BE2C (cell line): ENCODE results near the gene MCU.

ENCODE experiments used
- DNase-seq: peaks from one replicate; pipeline ENCODE4 v3.0.0-alpha.2; 2020
- H3K27me3 ChIP-seq: fragments of 250-450 bp; sonication (Bioruptor Pico); 2 replicates; pipeline ENCODE4 v1.5.1; 2020; ENCODE audit warnings: mild to moderate bottlenecking
- H3K36me3 ChIP-seq: fragments of 250-450 bp; sonication (Bioruptor Pico); 2 replicates; pipeline ENCODE4 v1.5.1; 2020; ENCODE audit warnings: mild to moderate bottlenecking
- H3K4me1 ChIP-seq: fragments of 250-450 bp; sonication (Bioruptor Pico); 2 replicates; pipeline ENCODE4 v1.5.1; 2020
- H3K4me3 ChIP-seq: 2 replicates; pipeline ENCODE4 v1.5.1; 2011; ENCODE audit warnings: low read depth, low read length
- H3K9me3 ChIP-seq: fragments of 250-450 bp; sonication (Bioruptor Pico); 2 replicates; pipeline ENCODE4 v1.5.1; 2020
- CTCF ChIP-seq: IDR thresholded peaks from 2 replicates; pipeline ENCODE4 v1.5.1; 2012; ENCODE audit warnings: mild to moderate bottlenecking, low read depth, low read length

The MCU gene

GRCh38 chr10:72832701-72833100, 140.8 kb downstream of the MCU start:
- no peak for DNase-seq
- Histone ChIP-seq H3K9me3 (no peaks in the 10 kb centered on the region), H3K36me3 (no peaks in the 10 kb centered on the region), H3K4me1 (no peaks in the 10 kb centered on the region; the same call in none of the 2 replicates), H3K4me3 (no peak overlapping the region), H3K27me3 (no peaks in the 10 kb centered on the region)
- TF ChIP-seq CTCF = no peak

GRCh38 chr10:72834183-72834825, 142.4 kb downstream of the MCU start:
- Histone ChIP-seq H3K9me3 (no peaks in the 10 kb centered on the region), H3K36me3 (no peaks in the 10 kb centered on the region), H3K4me1 (no peaks in the 10 kb centered on the region; the same call in none of the 2 replicates), H3K27me3 (no peaks in the 10 kb centered on the region), H3K4me3 (no peak overlapping the region)
- DNase-seq = peak; percentile 50
- peak; percentile 67 for TF ChIP-seq CTCF

GRCh38 chr10:72840319-72840718, 148.4 kb downstream of the MCU start:
- Histone ChIP-seq H3K27me3 (no peaks in the 10 kb centered on the region), H3K9me3 (no peaks in the 10 kb centered on the region), H3K4me1 (no peaks in the 10 kb centered on the region), H3K36me3 (no peaks in the 10 kb centered on the region), H3K4me3 (no peak overlapping the region)
- DNase-seq = no peak
- no peak for TF ChIP-seq CTCF

GRCh38 chr10:72841487-72841886, 149.5 kb downstream of the MCU start:
- no peaks in the 10 kb centered on the region for H3K9me3 ChIP-seq
- H3K4me1 ChIP-seq = no peaks in the 10 kb centered on the region
- TF ChIP-seq CTCF = no peak

GRCh38 chr10:72842164-72842563, 150.2 kb downstream of the MCU start:
- no peak for TF ChIP-seq CTCF
- no peaks in the 10 kb centered on the region for H3K4me1 ChIP-seq
- no peaks in the 10 kb centered on the region for H3K27me3 ChIP-seq
- H3K9me3 ChIP-seq = no peaks in the 10 kb centered on the region
- no peak for DNase-seq
- no peak overlapping the region for H3K4me3 ChIP-seq
- no peaks in the 10 kb centered on the region for H3K36me3 ChIP-seq

More at GRCh38 chr10:72841487-72841886, 149.5 kb downstream of the MCU start:
- DNase-seq = no peak
- Histone ChIP-seq H3K36me3 (no peaks in the 10 kb centered on the region), H3K27me3 (no peaks in the 10 kb centered on the region), H3K4me3 (no peak overlapping the region)

- no peak for TF ChIP-seq CTCF
- Histone ChIP-seq H3K27me3 (no peaks in the 10 kb centered on the region), H3K36me3 (no peaks in the 10 kb centered on the region), H3K4me3 (no peak overlapping the region), H3K9me3 (no peaks in the 10 kb centered on the region), H3K4me1 (no peaks in the 10 kb centered on the region)
- DNase-seq = no peak
Measured at GRCh38 chr10:72846238-72846637, 154.3 kb downstream of the MCU start.
